ENCODE measurements around the gene SLC4A2. TPM values are rescaled to one million over a fixed set of nuclear protein-coding genes. Genes with fewer than 3 reads are reported as not detected.

Gene SLC4A2
- polyA plus RNA-seq, 2 of the 4 experiments (the other 2 are of a cell fraction) = 112 to 275 TPM

DNA sequence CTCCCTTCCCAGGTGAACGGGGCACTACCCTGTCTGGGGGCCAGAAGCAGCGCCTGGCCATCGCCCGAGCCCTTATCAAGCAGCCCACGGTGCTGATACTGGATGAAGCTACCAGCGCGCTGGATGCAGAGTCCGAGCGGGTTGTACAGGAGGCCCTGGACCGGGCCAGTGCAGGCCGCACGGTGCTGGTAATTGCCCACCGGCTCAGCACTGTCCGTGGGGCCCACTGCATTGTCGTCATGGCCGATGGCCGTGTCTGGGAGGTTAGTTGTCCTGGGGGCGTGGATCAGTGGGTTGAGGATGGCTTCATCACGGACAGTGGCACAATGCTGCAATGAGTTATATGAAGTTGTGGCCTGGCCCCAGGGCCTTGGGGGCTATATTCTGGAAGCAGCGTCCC lies 15.4 kb upstream of the SLC4A2 start:
- no peak for FAIRE-seq
- no peaks in the 10 kb centered on the region for H3K9me3 ChIP-seq
- POLR2A ChIA-PET = no interaction called here
- H3K4me2 ChIP-seq = no peak overlapping the region
- 94% methylated on average over 10 of the region's 20 CpGs for WGBS (ENCODE audit: missing lambda C conversion rate)
- ATAC-seq = no peak
- CTCF ChIA-PET = interaction anchor here (1.0 to 1.9 kb wide), 2 partner anchors 12 to 67 kb away, joined by 3 to 5 read pairs; no protein-coding TSS in a partner anchor
- TF ChIP-seq ZNF302 (CRISPR knock-in tag; IDR thresholded peaks at IDR 0.05) (no peak), RNF2 (IDR thresholded peaks at IDR 0.05; ENCODE audit: borderline replicate concordance, low read depth) (no peak), PHF8 (IDR thresholded peaks at IDR 0.05; ENCODE audit: borderline replicate concordance, low read depth) (no peak), SREBF2 (IDR thresholded peaks at IDR 0.05) (no peak), JUN (IDR thresholded peaks at IDR 0.05) (no peak), SMC3 (IDR thresholded peaks at IDR 0.05) (no peak), RFX5 (IDR thresholded peaks at IDR 0.05) (no peak), CHD4 (IDR thresholded peaks at IDR 0.05; ENCODE audit: borderline replicate concordance) (no peak), MAFK (IDR thresholded peaks at IDR 0.05; ENCODE audit: partially characterized antibody) (no peak), EHF (CRISPR knock-in tag; IDR thresholded peaks at IDR 0.05) (no peak), TP53 (CRISPR knock-in tag; IDR thresholded peaks at IDR 0.05) (no peak), ZC3H11A (IDR thresholded peaks at IDR 0.05) (no peak)
- TF ChIP-seq, protein P1, sequence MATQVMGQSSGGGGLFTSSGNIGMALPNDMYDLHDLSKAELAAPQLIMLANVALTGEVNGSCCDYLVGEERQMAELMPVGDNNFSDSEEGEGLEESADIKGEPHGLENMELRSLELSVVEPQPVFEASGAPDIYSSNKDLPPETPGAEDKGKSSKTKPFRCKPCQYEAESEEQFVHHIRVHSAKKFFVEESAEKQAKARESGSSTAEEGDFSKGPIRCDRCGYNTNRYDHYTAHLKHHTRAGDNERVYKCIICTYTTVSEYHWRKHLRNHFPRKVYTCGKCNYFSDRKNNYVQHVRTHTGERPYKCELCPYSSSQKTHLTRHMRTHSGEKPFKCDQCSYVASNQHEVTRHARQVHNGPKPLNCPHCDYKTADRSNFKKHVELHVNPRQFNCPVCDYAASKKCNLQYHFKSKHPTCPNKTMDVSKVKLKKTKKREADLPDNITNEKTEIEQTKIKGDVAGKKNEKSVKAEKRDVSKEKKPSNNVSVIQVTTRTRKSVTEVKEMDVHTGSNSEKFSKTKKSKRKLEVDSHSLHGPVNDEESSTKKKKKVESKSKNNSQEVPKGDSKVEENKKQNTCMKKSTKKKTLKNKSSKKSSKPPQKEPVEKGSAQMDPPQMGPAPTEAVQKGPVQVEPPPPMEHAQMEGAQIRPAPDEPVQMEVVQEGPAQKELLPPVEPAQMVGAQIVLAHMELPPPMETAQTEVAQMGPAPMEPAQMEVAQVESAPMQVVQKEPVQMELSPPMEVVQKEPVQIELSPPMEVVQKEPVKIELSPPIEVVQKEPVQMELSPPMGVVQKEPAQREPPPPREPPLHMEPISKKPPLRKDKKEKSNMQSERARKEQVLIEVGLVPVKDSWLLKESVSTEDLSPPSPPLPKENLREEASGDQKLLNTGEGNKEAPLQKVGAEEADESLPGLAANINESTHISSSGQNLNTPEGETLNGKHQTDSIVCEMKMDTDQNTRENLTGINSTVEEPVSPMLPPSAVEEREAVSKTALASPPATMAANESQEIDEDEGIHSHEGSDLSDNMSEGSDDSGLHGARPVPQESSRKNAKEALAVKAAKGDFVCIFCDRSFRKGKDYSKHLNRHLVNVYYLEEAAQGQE (IDR thresholded peaks at IDR 0.05) = no peak
- TF ChIP-seq, protein P2, sequence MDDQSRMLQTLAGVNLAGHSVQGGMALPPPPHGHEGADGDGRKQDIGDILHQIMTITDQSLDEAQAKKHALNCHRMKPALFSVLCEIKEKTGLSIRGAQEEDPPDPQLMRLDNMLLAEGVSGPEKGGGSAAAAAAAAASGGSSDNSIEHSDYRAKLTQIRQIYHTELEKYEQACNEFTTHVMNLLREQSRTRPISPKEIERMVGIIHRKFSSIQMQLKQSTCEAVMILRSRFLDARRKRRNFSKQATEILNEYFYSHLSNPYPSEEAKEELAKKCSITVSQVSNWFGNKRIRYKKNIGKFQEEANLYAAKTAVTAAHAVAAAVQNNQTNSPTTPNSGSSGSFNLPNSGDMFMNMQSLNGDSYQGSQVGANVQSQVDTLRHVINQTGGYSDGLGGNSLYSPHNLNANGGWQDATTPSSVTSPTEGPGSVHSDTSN (IDR thresholded peaks at IDR 0.05) = no peak
- DNase-seq (ENCODE audit: low read depth in 1 of 2, low spot score in 1 of 2) = no peak
- no peak overlapping the region for H3K4me3 ChIP-seq
- no peak overlapping the region for H3K27ac ChIP-seq
- peaks cover 24% of the 10 kb centered on the region for H3K4me1 ChIP-seq

DNA sequence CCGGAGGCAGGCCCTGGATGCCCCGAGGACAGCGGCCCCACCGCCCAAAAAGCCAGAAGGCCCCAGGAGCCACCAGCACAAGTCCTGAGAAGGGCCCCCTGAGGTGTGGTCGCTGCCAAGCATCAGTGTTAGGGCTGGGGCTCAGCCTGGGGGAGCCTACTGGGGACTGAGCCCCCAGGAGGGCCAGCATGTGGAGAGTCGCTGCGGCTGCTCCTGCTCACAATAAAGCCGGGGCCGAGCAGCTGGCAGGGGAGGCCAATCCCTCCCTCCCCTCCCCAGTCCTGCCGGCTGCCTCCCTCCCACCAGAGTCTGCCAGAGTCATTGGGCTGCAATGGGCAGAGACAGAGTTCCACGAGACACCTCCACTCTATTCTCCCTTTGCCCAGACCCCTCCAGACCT lies 14.1 kb upstream of the SLC4A2 start:
- no peak for TF ChIP-seq CHD4 (IDR thresholded peaks at IDR 0.05; ENCODE audit: borderline replicate concordance)
- no peak for TF ChIP-seq NPAS2 (CRISPR knock-in tag; IDR thresholded peaks at IDR 0.05; ENCODE audit: borderline replicate concordance)
- no peak for TF ChIP-seq TP53 (CRISPR knock-in tag; IDR thresholded peaks at IDR 0.05)
- TF ChIP-seq HOXB13 (CRISPR knock-in tag; IDR thresholded peaks at IDR 0.05; ENCODE audit: low read depth) = no peak
- TF ChIP-seq RFX5 (IDR thresholded peaks at IDR 0.05) = no peak
- no peak for TF ChIP-seq KDM1A (IDR thresholded peaks at IDR 0.05; ENCODE audit: low read depth)
- TF ChIP-seq FOXS1 (CRISPR knock-in tag; IDR thresholded peaks at IDR 0.05) = no peak
- TF ChIP-seq MYC (IDR thresholded peaks at IDR 0.05; ENCODE audit: borderline replicate concordance, low read length) = no peak
- no peak for TF ChIP-seq KDM5A (IDR thresholded peaks at IDR 0.05)
- Histone ChIP-seq H3K4me3 (no peak overlapping the region), H3K4me2 (no peak overlapping the region), H3K4me1 (peaks cover 12% of the 10 kb centered on the region), H3K27ac (no peak overlapping the region), H3K9me3 (no peaks in the 10 kb centered on the region)
- ChIA-PET CTCF (interaction anchor here (1.4 to 1.9 kb wide), 3 partner anchors 13 to 65 kb away, joined by 5 to 6 read pairs (median 6); no protein-coding TSS in a partner anchor), POLR2A (no interaction called here)
- FAIRE-seq (no peak), DNase-seq (ENCODE audit: low read depth in 1 of 2, low spot score in 1 of 2) (no peak), ATAC-seq (no peak)
- WGBS (ENCODE audit: missing lambda C conversion rate) = 92% methylated on average over 10 of the region's 11 CpGs
